HG02852 (cell line): ENCODE data around the gene SUGP2.

Experiments used
- ATAC-seq: cut with Tn5 transposase; IDR thresholded peaks from one replicate; pipeline ENCODE4 v1.9.1; 2021; ENCODE audit warnings: mild to moderate bottlenecking, moderate library complexity; ENCODE audit not compliant: unreplicated experiment

SUGP2 gene

GRCh38 chr19:18993115-18993514 is 40.2 kb downstream of the SUGP2 start:
- no peak for ATAC-seq

DNA sequence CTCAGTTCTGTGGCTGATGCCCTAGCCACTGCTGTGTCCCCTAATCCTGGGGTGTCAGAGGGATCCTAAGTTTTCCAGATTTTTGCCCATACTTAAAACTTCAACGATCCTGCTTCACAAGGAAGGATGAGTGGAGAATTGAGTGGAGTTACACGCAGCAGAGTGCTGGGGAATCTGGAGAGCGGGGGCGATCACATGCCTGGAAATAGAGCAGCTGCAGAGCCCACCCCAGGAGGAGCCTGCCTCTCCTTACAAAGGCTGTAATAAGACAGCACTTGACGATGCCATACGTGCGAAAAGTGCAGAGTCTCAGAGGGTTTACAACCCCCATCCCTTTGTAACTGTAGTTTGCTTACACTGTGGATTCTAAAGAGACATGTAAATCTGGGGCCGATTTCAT is 40.6 kb downstream of the SUGP2 start:
- no peak for ATAC-seq

- ATAC-seq = no peak
Observed at GRCh38 chr19:18991468-18991867, 41.8 kb downstream of the SUGP2 start.

GRCh38 chr19:18991006-18991405 is 42.3 kb downstream of the SUGP2 start:
- ATAC-seq = no peak

- ATAC-seq = no peak
Observed at GRCh38 chr19:18990128-18990708, 43.1 kb downstream of the SUGP2 start.

DNA sequence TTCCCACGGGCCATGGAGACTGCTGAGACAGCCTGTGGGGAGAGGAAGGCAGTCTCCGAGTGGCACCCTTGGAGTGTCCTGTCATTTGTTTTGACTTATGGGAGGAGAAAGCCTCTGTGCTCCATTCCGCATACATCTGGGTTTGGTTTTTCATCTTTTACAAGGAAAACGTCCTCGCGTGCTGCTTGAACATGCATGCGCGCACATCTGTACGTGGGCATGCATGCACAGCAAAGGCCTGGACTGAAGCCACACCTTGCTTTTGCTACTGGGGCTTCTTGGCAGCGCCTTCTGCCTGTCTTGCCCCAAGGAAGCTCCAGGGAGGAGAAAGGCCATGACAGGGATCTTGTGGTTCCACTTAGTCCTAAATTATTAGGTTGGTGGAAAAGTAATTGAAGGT is 44.0 kb downstream of the SUGP2 start:
- no peak for ATAC-seq

- ATAC-seq = no peak
Observed at GRCh38 chr19:18987456-18987855, 45.9 kb downstream of the SUGP2 start.

- no peak for ATAC-seq
Observed at GRCh38 chr19:18985257-18985656, 48.1 kb downstream of the SUGP2 start.

- no peak for ATAC-seq
Observed at GRCh38 chr19:18984251-18984650, 49.1 kb downstream of the SUGP2 start.

DNA sequence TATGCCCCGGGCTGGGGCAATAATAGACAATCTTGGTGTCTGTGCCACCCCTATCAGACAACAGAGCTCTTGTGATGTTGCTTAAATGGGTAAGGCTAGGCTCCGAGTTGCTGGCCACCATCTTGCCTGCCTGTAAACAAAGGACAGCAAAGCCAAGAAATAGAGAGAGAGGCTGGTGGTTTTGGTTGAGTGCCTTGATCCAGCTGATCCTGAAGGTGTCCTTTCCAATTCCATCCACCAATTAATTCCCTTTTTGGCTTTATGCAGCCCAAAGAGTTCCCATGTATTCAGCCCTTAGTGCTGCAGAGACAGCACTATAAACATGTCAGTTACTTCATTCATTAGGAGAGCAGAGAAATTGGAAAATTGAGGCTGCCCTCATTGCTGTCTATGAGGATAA is 50.6 kb downstream of the SUGP2 start:
- ATAC-seq = no peak

DNA sequence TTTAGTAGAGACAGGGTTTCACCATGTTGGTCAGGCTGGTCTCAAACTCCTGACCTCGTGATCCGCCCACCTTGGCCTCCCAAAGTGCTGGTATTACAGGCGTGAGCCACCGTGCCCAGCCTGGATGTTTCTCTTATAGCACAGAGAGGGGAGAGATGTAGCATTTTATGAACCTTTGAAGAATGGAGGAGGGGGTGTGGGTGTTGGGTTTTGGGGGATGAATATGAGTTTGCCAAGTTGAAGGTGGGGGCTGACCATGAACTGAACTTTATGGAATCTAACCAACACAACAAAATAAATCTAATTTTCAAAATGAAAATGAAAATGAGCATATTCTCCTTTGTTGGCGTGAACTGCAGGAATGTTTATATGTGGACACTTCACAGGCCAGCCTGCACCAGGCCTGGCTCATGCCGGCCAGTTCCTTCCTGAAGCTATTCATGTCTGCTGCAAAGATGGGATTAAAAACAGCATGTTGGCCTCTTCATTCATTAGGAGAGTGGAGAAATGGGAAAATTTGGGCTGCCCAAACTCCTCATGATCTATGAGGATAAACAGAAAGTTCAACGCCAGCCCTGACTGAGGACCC is 52.8 kb downstream of the SUGP2 start:
- ATAC-seq = no peak

DNA sequence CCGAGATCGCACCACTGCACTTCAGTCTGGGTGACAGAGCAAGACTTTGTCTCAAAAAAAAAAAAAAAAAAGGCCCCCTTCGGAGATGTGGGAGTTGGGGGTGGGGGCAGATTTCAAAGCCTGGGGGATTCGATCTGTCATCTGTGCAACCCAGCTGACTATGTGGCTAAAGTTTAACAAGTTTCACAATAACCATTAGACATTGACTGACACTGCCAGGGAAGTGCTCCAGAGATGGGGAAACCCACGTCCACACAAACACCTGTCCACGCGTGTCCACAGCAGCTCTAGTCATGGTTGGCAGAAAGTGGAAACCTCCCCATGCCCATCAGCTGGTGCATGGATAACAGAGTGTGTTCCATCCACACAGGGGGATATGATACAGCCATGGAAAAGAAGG is 54.7 kb downstream of the SUGP2 start:
- no peak for ATAC-seq

- ATAC-seq = no peak
Observed at GRCh38 chr19:18975869-18976268, 57.4 kb downstream of the SUGP2 start.

DNA sequence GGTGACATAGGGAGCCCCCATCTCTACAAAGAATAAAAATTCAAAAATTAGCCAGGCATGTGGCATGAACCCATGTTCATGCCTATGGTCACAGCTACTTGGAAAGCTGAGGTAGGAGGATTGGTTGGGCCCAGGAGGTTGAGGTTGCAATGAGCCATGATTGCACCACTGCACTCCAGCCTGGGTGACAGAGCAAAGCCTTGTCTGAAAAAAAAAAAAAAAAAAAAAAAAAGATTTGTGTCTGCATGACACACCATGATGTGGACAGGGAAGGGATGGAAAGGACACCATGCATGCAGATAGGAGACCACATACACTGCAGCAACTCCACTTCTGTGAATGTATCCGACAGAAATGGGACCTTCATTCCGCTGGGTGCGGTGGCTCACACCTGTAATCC is 58.3 kb downstream of the SUGP2 start:
- ATAC-seq = no peak

- no peak for ATAC-seq
Observed at GRCh38 chr19:18972851-18973250, 60.5 kb downstream of the SUGP2 start.

- no peak for ATAC-seq
Observed at GRCh38 chr19:18972301-18972811, 61.0 kb downstream of the SUGP2 start.

GRCh38 chr19:18969931-18970659 is 63.2 kb downstream of the SUGP2 start:
- ATAC-seq = no peak

DNA sequence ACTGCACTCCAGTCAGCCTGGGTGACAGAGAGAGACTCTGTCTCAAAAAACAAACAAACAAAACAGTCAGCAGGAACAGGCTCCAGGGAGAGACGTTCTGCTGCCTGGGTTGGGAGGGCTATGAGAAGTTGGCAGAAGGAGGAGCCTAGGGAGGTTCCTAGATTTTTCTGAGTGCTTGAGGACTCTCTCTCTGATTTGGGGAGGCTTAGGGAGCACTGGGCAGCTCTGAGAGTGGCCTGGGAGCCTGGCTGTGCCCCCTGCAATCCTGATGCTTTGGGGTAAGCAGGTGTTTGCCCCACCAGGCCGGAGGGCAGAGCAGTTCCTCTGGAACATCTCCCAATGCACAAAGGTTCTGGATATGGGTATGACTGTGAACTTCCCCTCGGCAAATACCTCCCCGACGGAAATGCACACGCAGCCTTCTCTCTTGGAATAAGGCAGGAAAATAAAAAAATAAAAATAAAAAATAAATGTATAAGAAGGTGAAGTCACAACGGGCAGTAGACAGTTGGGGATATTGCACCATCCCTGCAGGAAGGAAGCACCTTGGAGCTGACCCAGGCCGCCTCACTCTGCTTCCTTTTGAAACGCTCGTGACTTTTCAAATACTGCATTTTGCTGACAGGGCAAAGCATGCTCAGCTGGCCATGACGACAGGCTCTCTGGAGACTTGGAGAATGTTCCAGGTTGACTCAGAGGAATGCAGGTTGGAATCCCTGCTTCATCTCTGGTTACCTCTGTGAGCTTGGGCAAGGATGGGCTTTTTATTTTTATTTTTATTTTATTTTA is 65.8 kb downstream of the SUGP2 start:
- ATAC-seq = no peak

DNA sequence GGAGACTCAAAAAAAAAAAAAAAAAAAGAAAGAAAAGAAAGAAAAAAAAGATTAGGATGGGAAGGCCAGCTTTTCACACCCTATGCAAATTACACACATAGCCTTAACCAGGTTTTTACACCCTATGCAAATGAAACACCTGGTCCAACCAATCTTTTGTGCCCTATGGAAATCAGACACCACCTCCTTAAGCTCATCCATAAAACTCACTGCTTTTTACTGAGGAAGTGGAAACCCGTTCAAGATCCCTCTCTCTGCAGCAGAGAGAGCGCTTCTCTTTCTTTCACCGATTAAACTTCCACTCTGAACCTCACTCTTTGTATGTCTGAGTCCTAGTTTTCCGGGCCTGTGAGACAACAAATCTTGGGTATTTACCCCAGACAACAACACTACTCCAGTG is 67.0 kb downstream of the SUGP2 start:
- no peak for ATAC-seq

- ATAC-seq = no peak
Observed at GRCh38 chr19:18964121-18964520, 69.2 kb downstream of the SUGP2 start.
